Upper lobe of right lung (tissue), 1 donor: ENCODE measurements around the gene LHFPL2. TPM values are rescaled to one million over a fixed set of nuclear protein-coding genes. Genes with fewer than 3 reads are reported as not detected.

Source experiments
- ATAC-seq: fragments of 200-7000 bp; cut with Tn5 transposase; one replicate; pipeline ENCODE4 v1.9.1; 2020; ENCODE audit warnings: mild to moderate bottlenecking, moderate library complexity
- DNase-seq: peaks from one replicate; pipeline ENCODE4 v3.0.0-alpha.2; 2020
- H3K27ac ChIP-seq: fragments of 200-600 bp; one replicate; pipeline ENCODE4 v1.8.0; 2022
- H3K27me3 ChIP-seq: fragments of 200-600 bp; one replicate; pipeline ENCODE4 v1.8.0; 2022; ENCODE audit warnings: mild to moderate bottlenecking
- H3K36me3 ChIP-seq: fragments of 200-600 bp; one replicate; pipeline ENCODE4 v1.8.0; 2022
- H3K4me1 ChIP-seq: fragments of 200-600 bp; one replicate; pipeline ENCODE4 v1.8.0; 2022
- H3K4me3 ChIP-seq: fragments of 200-600 bp; one replicate; pipeline ENCODE4 v1.8.0; 2022; ENCODE audit warnings: mild to moderate bottlenecking
- H3K9me3 ChIP-seq: fragments of 200-600 bp; one replicate; pipeline ENCODE4 v1.8.0; 2022
- CTCF ChIP-seq: fragments of 200-600 bp; IDR thresholded peaks from one replicate; pipeline ENCODE4 v1.8.0; 2022; ENCODE audit warnings: antibody characterized with exemption
- intact Hi-C: fragments of 100-400 bp; cut with DNase I; formaldehyde crosslinking; loops from one replicate; pipeline ENCODE4 v1.11.0; 2022
- total RNA-seq: library from RNA; stranded (reverse); fragmentation: NEBNext Ultra II Directional; extraction: Animal tissue kit (Norgen Biotek cat#: 25700); gene quantifications from one replicate; pipeline ENCODE4 v1.2.1, GENCODE V29; 2021
- donor health status: DM: no; HTN: yes; CAD: no; lungs with severe emphysema.

The LHFPL2 gene
- total RNA-seq, 1 donor from 2014 or later, result 41.0 TPM

GRCh38 chr5:78555870-78556269 lies 92.7 kb downstream of the LHFPL2 start:
- intact Hi-C loops, result no loop called here
- DNase-seq (no peak), ATAC-seq (no peak)
- H3K4me3 ChIP-seq, result no peak overlapping the region
- H3K36me3 ChIP-seq, result no peaks in the 10 kb centered on the region
- no peak overlapping the region for H3K27ac ChIP-seq
- peaks cover 7% of the 10 kb centered on the region for H3K4me1 ChIP-seq
- H3K27me3 ChIP-seq, result no peaks in the 10 kb centered on the region
- no peaks in the 10 kb centered on the region for H3K9me3 ChIP-seq
- no peak for TF ChIP-seq CTCF

- DNase-seq, result no peak
- Histone ChIP-seq H3K27me3 (no peaks in the 10 kb centered on the region), H3K27ac (no peak overlapping the region), H3K9me3 (no peaks in the 10 kb centered on the region), H3K4me1 (peaks cover 8% of the 10 kb centered on the region), H3K36me3 (no peaks in the 10 kb centered on the region), H3K4me3 (no peak overlapping the region)
- intact Hi-C loops, result no loop called here
- no peak for ATAC-seq
- no peak for TF ChIP-seq CTCF
Observed at GRCh38 chr5:78554670-78555069, 93.9 kb downstream of the LHFPL2 start.

- peaks cover 8% of the 10 kb centered on the region for H3K4me1 ChIP-seq
- H3K36me3 ChIP-seq, result no peaks in the 10 kb centered on the region
- H3K9me3 ChIP-seq, result no peaks in the 10 kb centered on the region
- ATAC-seq (no peak), DNase-seq (no peak)
- no peak for TF ChIP-seq CTCF
- no peak overlapping the region for H3K4me3 ChIP-seq
- H3K27ac ChIP-seq, result no peak overlapping the region
- no peaks in the 10 kb centered on the region for H3K27me3 ChIP-seq
- intact Hi-C loops, result no loop called here
Observed at GRCh38 chr5:78553580-78554353, 94.8 kb downstream of the LHFPL2 start.

- Histone ChIP-seq H3K27ac (no peak overlapping the region), H3K36me3 (no peaks in the 10 kb centered on the region), H3K4me3 (no peak overlapping the region), H3K27me3 (no peaks in the 10 kb centered on the region), H3K9me3 (no peaks in the 10 kb centered on the region), H3K4me1 (peaks cover 8% of the 10 kb centered on the region)
- no peak for ATAC-seq
- DNase-seq, result no peak
- intact Hi-C loops, result no loop called here
- TF ChIP-seq CTCF, result no peak
Observed at GRCh38 chr5:78552729-78553342, 95.7 kb downstream of the LHFPL2 start.

- Histone ChIP-seq H3K27ac (no peak overlapping the region), H3K9me3 (no peaks in the 10 kb centered on the region), H3K36me3 (no peaks in the 10 kb centered on the region), H3K4me3 (no peak overlapping the region), H3K27me3 (no peaks in the 10 kb centered on the region), H3K4me1 (peaks cover 13% of the 10 kb centered on the region)
- intact Hi-C loops, result no loop called here
- ATAC-seq (no peak), DNase-seq (no peak)
- TF ChIP-seq CTCF, result no peak
Observed at GRCh38 chr5:78550891-78551290, 97.7 kb downstream of the LHFPL2 start.
